Sigmoid colon (tissue), 4 donors: ENCODE measurements around the gene ZFPM1.

Experiments used
- POLR2AphosphoS5 ChIP-seq, 4 donors: sonication (generic); formaldehyde crosslinking; IDR thresholded peaks; one replicate each; pipeline ENCODE4 v1.6.1; 2017; ENCODE audit warnings: antibody characterized with exemption in 4 of 4
- TF ChIP-seq, protein P1 (sequence below), 4 experiments: fragments of 450-650 bp in 3 of 4; fragments of 200-600 bp in 1 of 4; IDR thresholded peaks; one replicate each; pipeline ENCODE4 v1.5.1; 2016 to 2019; ENCODE audit warnings: antibody characterized with exemption in 4 of 4, mild to moderate bottlenecking in 3 of 4, moderate library complexity in 2 of 4

DNA sequence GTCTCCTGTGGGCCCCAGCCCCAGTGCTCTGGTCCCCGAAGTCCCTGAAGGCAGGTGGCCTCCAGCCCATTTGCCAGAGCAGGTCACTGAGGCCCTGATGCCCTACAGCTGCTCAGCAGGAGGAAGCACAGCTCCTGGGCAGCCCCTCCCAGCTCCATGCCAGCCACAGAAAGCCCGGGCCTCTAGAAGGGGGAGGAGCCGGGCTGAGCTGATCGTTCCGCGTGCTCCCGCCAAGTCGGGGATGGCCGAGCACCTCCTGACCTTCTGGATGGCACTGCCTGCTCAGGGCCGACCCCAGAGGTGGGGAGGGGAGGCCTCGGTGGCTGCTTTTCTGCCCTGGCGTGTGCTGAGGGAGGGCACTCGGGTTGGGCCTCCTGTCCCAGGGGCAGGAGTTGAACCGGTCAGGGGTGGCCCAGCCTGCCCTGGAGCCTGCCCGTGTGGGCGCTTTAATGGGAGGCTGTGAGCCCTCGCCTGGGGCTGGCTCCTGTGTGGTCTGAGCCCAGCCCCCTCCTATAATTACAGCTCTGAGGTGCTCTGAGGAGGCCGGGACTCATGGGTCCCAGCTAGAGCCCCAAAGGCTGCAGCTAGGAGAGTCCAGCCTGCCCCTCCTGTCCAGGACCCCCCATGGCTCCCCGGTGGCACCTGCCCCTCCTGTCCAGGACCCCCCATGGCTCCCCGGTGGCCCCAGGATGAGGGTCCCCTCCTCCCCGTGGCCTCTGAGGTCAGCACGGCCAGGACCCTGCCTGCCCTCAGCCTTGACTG, 29.7 kb downstream of the ZFPM1 start:
- TF ChIP-seq, protein P1, sequence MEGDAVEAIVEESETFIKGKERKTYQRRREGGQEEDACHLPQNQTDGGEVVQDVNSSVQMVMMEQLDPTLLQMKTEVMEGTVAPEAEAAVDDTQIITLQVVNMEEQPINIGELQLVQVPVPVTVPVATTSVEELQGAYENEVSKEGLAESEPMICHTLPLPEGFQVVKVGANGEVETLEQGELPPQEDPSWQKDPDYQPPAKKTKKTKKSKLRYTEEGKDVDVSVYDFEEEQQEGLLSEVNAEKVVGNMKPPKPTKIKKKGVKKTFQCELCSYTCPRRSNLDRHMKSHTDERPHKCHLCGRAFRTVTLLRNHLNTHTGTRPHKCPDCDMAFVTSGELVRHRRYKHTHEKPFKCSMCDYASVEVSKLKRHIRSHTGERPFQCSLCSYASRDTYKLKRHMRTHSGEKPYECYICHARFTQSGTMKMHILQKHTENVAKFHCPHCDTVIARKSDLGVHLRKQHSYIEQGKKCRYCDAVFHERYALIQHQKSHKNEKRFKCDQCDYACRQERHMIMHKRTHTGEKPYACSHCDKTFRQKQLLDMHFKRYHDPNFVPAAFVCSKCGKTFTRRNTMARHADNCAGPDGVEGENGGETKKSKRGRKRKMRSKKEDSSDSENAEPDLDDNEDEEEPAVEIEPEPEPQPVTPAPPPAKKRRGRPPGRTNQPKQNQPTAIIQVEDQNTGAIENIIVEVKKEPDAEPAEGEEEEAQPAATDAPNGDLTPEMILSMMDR (IDR thresholded peaks at IDR 0.05): no peak
- TF ChIP-seq POLR2AphosphoS5 (IDR thresholded peaks at IDR 0.05): no peak
